Keratinocyte (primary cell): ENCODE data around the gene CCDC85B. TPM values are rescaled to one million over a fixed set of nuclear protein-coding genes. Genes with fewer than 3 reads are reported as not detected.

Source experiments
- DNase-seq: peaks from one replicate; pipeline ENCODE4 v3.0.0-alpha.2; 2011; ENCODE audit warnings: low read depth, missing footprints, low spot score
- FAIRE-seq: peaks from 2 replicates; lab custom pipeline; 2011; peaks lifted over from hg19 to GRCh38; lab: Jason Lieb, UNC
- H2AFZ ChIP-seq: 2 replicates; pipeline ENCODE4 v1.6.0; 2012; ENCODE audit warnings: low read length, control low read depth, inconsistent platforms; ENCODE audit not compliant: control insufficient read depth
- H3K27ac ChIP-seq: 2 replicates; pipeline ENCODE4 v1.5.1; 2011; ENCODE audit warnings: low read length; ENCODE audit not compliant: control insufficient read depth, insufficient read depth
- H3K27me3 ChIP-seq: 3 replicates; pipeline ENCODE4 v1.6.0; 2011; ENCODE audit warnings: low read length; ENCODE audit not compliant: control insufficient read depth, insufficient read depth; ENCODE audit errors: extremely low read depth
- H3K36me3 ChIP-seq, 2 experiments: 2 replicates in 1 of 2; 3 replicates in 1 of 2; pipeline ENCODE4 v1.5.1; 2011; ENCODE audit warnings: low read length in 2 of 2, mild to moderate bottlenecking in 1 of 2; ENCODE audit not compliant: control insufficient read depth in 2 of 2, insufficient read depth in 2 of 2; ENCODE audit errors: extremely low read depth in 1 of 2
- H3K4me1 ChIP-seq: 3 replicates; pipeline ENCODE4 v1.5.1; 2011; ENCODE audit warnings: low read length; ENCODE audit not compliant: control insufficient read depth, insufficient read depth; ENCODE audit errors: extremely low read depth
- H3K4me2 ChIP-seq: 3 replicates; pipeline ENCODE4 v1.6.0; 2011; ENCODE audit warnings: low read depth, low read length; ENCODE audit not compliant: control insufficient read depth, insufficient read depth; ENCODE audit errors: extremely low read depth
- H3K4me3 ChIP-seq, 3 experiments: fragments of 200-600 bp in 1 of 3; sonication (generic) in 1 of 3; 2 replicates in 2 of 3; 3 replicates in 1 of 3; pipeline ENCODE4 v1.5.1; 2011 to 2016; ENCODE audit warnings: low read length in 3 of 3, mild to moderate bottlenecking in 3 of 3, control low read depth in 2 of 3, inconsistent platforms in 1 of 3, low read depth in 1 of 3, mixed read lengths in 1 of 3, mixed run types in 1 of 3, moderate library complexity in 1 of 3; ENCODE audit not compliant: control insufficient read depth in 2 of 3, insufficient read depth in 2 of 3; ENCODE audit errors: extremely low read depth in 1 of 3
- H3K79me2 ChIP-seq: 2 replicates; pipeline ENCODE4 v1.6.0; 2012; ENCODE audit warnings: low read length; ENCODE audit not compliant: control insufficient read depth, insufficient read depth
- H3K9ac ChIP-seq: 3 replicates; pipeline ENCODE4 v1.6.0; 2011; ENCODE audit warnings: low read length; ENCODE audit not compliant: control insufficient read depth, insufficient read depth; ENCODE audit errors: extremely low read depth
- H3K9me1 ChIP-seq: 3 replicates; pipeline ENCODE4 v1.6.0; 2011; ENCODE audit warnings: low read length; ENCODE audit not compliant: control insufficient read depth, insufficient read depth; ENCODE audit errors: extremely low read depth
- H3K9me3 ChIP-seq: 2 replicates; pipeline ENCODE4 v1.5.1; 2012; ENCODE audit warnings: low read depth, low read length; ENCODE audit not compliant: control insufficient read depth
- H4K20me1 ChIP-seq: 3 replicates; pipeline ENCODE4 v1.6.0; 2011; ENCODE audit warnings: low read length; ENCODE audit not compliant: control insufficient read depth, insufficient read depth; ENCODE audit errors: extremely low read depth
- CTCF ChIP-seq, 3 experiments: IDR thresholded peaks in 1 of 3; conservative IDR thresholded peaks in 1 of 3; optimal IDR thresholded peaks in 1 of 3; 2 replicates in 2 of 3; 3 replicates in 1 of 3; pipeline versions ENCODE3 to v1.5.1; 2011; ENCODE audit warnings: low read length in 3 of 3, mild to moderate bottlenecking in 3 of 3, moderate library complexity in 2 of 3, control low read depth in 1 of 3, inconsistent platforms in 1 of 3; ENCODE audit not compliant: insufficient read depth in 2 of 3; ENCODE audit errors: extremely low read depth in 1 of 3
- EZH2 ChIP-seq: IDR thresholded peaks from one replicate; pipeline ENCODE4 v1.6.1; 2012; ENCODE audit warnings: inconsistent platforms, mild to moderate bottlenecking, low read length, moderate library complexity
- dilution Hi-C: fragments of 300-500 bp; cut with MboI; formaldehyde crosslinking; loops from one replicate; pipeline ENCODE4 v1.7.0; 2020; ENCODE audit warnings: low sequenced_read_pairs; ENCODE audit not compliant: extremely low pct_ligation_motif_present
- polyA plus RNA-seq, 5 experiments: library from polyadenylated mRNA; depleted of rRNA in 3 of 5; stranded (reverse) in 3 of 5; stranded (forward) in 1 of 5; unstranded in 1 of 5; fragments of >200 nt; gene quantifications; 1 replicate in 1 of 5; 2 replicates in 3 of 5; 3 replicates in 1 of 5; pipeline versions ENCODE4 v1.2.1 to v1.2.3, GENCODE V29; 2011 to 2012; ENCODE audit warnings: missing spikeins in 2 of 5, low read depth in 1 of 5, low replicate concordance in 1 of 5

CCDC85B gene
- polyA plus RNA-seq, 1 donor (not counting 4 experiments of a cell fraction or from before 2014, with no cell fraction given) = 4.1 TPM

GRCh38 chr11:65907878-65908277 lies 17.4 kb downstream of the CCDC85B start:
- Histone ChIP-seq H3K4me3 (no peak overlapping the region), H3K4me1 (peaks cover 36% of the 10 kb centered on the region), H3K9me1 (no peaks in the 10 kb centered on the region), H3K27ac (no peak overlapping the region), H3K36me3 (no peaks in the 10 kb centered on the region), H3K79me2 (no peaks in the 10 kb centered on the region), H3K27me3 (no peaks in the 10 kb centered on the region), H3K4me2 (no peak overlapping the region), H3K9me3 (no peaks in the 10 kb centered on the region), H2AFZ (no peak overlapping the region), H3K9ac (no peak overlapping the region), H4K20me1 (no peaks in the 10 kb centered on the region)
- no peak for TF ChIP-seq CTCF (optimal IDR thresholded peaks at IDR 0.05 in 1 of 3, IDR thresholded peaks at IDR 0.05 in 1 of 3, conservative IDR thresholded peaks at IDR 0.05 in 1 of 3; ENCODE audit: extremely low read depth in 1 of 3, insufficient read depth in 2 of 3, low read length in 3 of 3)
- no peak for TF ChIP-seq EZH2
- dilution Hi-C loops = no loop called here
- FAIRE-seq (no peak), DNase-seq (no peak)

GRCh38 chr11:65911682-65912568 lies 21.5 kb downstream of the CCDC85B start:
- FAIRE-seq = peak; percentile 34

More at GRCh38 chr11:65911682-65912568, 21.5 kb downstream of the CCDC85B start:
- dilution Hi-C loops = no loop called here
- Histone ChIP-seq H3K27me3 (no peaks in the 10 kb centered on the region), H3K9ac (peak overlapping the region; percentile 86), H3K4me2 (peak overlapping the region; percentile 71), H4K20me1 (no peaks in the 10 kb centered on the region), H2AFZ (no peak overlapping the region), H3K4me1 (peaks cover 62% of the 10 kb centered on the region), H3K27ac (peak overlapping the region; percentile 95), H3K9me1 (no peaks in the 10 kb centered on the region), H3K36me3 (no peaks in the 10 kb centered on the region), H3K4me3 (peak overlapping the region in 2 of 3 experiments; percentile 22 to 48), H3K9me3 (no peaks in the 10 kb centered on the region), H3K79me2 (peaks cover 12% of the 10 kb centered on the region)
- TF ChIP-seq EZH2 (no peak), CTCF (optimal IDR thresholded peaks at IDR 0.05 in 1 of 3, IDR thresholded peaks at IDR 0.05 in 1 of 3, conservative IDR thresholded peaks at IDR 0.05 in 1 of 3; ENCODE audit: extremely low read depth in 1 of 3, insufficient read depth in 2 of 3, low read length in 3 of 3) (peak in 2 of 3 experiments; percentile 24 to 35)
- no peak for DNase-seq
